Right lobe of liver (tissue), 6 donors: ENCODE data around the gene TCF23. TPM values are rescaled to one million over a fixed set of nuclear protein-coding genes. Genes with fewer than 3 reads are reported as not detected.

Experiments used
- ATAC-seq, 4 donors: fragments of 200-7000 bp; cut with Tn5 transposase; one replicate each; pipeline ENCODE4 v1.9.1; 2020; ENCODE audit warnings: mild to moderate bottlenecking in 4 of 4, moderate library complexity in 4 of 4
- DNase-seq, 3 donors: peaks; one replicate each; pipeline ENCODE4 v3.0.0-alpha.2; 2020
- H3K27ac ChIP-seq, 3 donors: fragments of 200-600 bp; one replicate each; pipeline ENCODE4 v1.8.0; 2022
- H3K27me3 ChIP-seq, 2 donors: fragments of 200-600 bp; one replicate each; pipeline ENCODE4 v1.8.0; 2022
- H3K36me3 ChIP-seq, 4 donors: fragments of 200-600 bp; sonication (generic) in 1 of 4; one replicate each; pipeline versions ENCODE4 v1.5.1 to v1.8.0; 2017 to 2022; ENCODE audit warnings: control low read depth in 1 of 4
- H3K4me1 ChIP-seq, 4 donors: fragments of 200-600 bp; sonication (generic) in 1 of 4; one replicate each; pipeline versions ENCODE4 v1.5.1 to v1.8.0; 2017 to 2022; ENCODE audit warnings: control low read depth in 1 of 4
- H3K4me3 ChIP-seq, 3 donors: fragments of 200-600 bp; one replicate each; pipeline ENCODE4 v1.8.0; 2022
- H3K9me3 ChIP-seq, 4 donors: fragments of 200-600 bp; sonication (generic) in 1 of 4; one replicate each; pipeline versions ENCODE4 v1.5.1 to v1.8.0; 2017 to 2022; ENCODE audit warnings: control low read depth in 1 of 4
- POLR2A ChIP-seq: fragments of 450-650 bp; IDR thresholded peaks from one replicate; pipeline ENCODE4 v1.6.1; 2017; ENCODE audit warnings: antibody characterized with exemption, mild to moderate bottlenecking
- WGBS: methylation state at CpG from one replicate; pipeline ENCODE4 v1.1.6; 2018; ENCODE audit warnings: low coverage, low lambda C conversion rate; ENCODE audit not compliant: insufficient coverage; ENCODE audit errors: missing lambda C conversion rate; 5-methylcytosine and 5-hydroxymethylcytosine counted together
- intact Hi-C, 2 donors: fragments of 100-400 bp; cut with DNase I; formaldehyde crosslinking; loops; one replicate each; pipeline versions ENCODE4 v1.11.2 to v1.14.1; 2022
- total RNA-seq, 6 experiments: library from RNA; depleted of rRNA in 2 of 6; stranded (reverse); fragments of >200 nt in 2 of 6; fragmentation: NEBNext Ultra II Directional in 3 of 6; extraction: Animal tissue kit (Norgen Biotek cat#: 25700) in 3 of 6; gene quantifications; one replicate each; pipeline versions ENCODE4 v1.1.0 to v1.2.4, GENCODE V29; 2016 to 2023
- TF ChIP-seq, protein P1 (sequence below), 4 donors: fragments of 200-600 bp in 3 of 4; fragments of 450-650 bp in 1 of 4; IDR thresholded peaks; one replicate each; pipeline versions ENCODE4 v1.5.1 to v1.8.0; 2016 to 2022; ENCODE audit warnings: antibody characterized with exemption in 4 of 4, mild to moderate bottlenecking in 2 of 4
- donor health status: DM: no; HTN: yes; CAD: no.
- donor health status: DM: no; HTN: no; CAD: no.
- donor health status: DM: no; HTN: no; CAD: no.
- donor health status: DM: no; HTN: yes; CAD: no.
- donor health status: DM: no; HTN: yes; CAD: no.

TCF23 gene
- total RNA-seq, 6 experiments from 2014 or later: 0.04 TPM; not detected in 5

GRCh38 chr2:27136751-27137150 lies 12.1 kb upstream of the TCF23 start:
- intact Hi-C loops: loop anchor here in 1 of 2 donors (10.0 kb wide), 1 partner anchor 138 kb away; the partner anchor contains the start of gene DNAJC5G
- Histone ChIP-seq H3K4me3 (no peak overlapping the region), H3K9me3 (no peaks in the 10 kb centered on the region), H3K27me3 (no peaks in the 10 kb centered on the region), H3K27ac (no peak overlapping the region), H3K36me3 (peaks cover 0 to 8% (median 3%) of the 10 kb centered on the region in 4 donors), H3K4me1 (peaks cover 0 to 13% (median 4%) of the 10 kb centered on the region in 4 donors)
- no peak for TF ChIP-seq POLR2A
- TF ChIP-seq, protein P1, sequence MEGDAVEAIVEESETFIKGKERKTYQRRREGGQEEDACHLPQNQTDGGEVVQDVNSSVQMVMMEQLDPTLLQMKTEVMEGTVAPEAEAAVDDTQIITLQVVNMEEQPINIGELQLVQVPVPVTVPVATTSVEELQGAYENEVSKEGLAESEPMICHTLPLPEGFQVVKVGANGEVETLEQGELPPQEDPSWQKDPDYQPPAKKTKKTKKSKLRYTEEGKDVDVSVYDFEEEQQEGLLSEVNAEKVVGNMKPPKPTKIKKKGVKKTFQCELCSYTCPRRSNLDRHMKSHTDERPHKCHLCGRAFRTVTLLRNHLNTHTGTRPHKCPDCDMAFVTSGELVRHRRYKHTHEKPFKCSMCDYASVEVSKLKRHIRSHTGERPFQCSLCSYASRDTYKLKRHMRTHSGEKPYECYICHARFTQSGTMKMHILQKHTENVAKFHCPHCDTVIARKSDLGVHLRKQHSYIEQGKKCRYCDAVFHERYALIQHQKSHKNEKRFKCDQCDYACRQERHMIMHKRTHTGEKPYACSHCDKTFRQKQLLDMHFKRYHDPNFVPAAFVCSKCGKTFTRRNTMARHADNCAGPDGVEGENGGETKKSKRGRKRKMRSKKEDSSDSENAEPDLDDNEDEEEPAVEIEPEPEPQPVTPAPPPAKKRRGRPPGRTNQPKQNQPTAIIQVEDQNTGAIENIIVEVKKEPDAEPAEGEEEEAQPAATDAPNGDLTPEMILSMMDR (IDR thresholded peaks at IDR 0.05): no peak
- 96% methylated on average over 3 of the region's 7 CpGs for WGBS
- DNase-seq: no peak
- no peak for ATAC-seq

DNA sequence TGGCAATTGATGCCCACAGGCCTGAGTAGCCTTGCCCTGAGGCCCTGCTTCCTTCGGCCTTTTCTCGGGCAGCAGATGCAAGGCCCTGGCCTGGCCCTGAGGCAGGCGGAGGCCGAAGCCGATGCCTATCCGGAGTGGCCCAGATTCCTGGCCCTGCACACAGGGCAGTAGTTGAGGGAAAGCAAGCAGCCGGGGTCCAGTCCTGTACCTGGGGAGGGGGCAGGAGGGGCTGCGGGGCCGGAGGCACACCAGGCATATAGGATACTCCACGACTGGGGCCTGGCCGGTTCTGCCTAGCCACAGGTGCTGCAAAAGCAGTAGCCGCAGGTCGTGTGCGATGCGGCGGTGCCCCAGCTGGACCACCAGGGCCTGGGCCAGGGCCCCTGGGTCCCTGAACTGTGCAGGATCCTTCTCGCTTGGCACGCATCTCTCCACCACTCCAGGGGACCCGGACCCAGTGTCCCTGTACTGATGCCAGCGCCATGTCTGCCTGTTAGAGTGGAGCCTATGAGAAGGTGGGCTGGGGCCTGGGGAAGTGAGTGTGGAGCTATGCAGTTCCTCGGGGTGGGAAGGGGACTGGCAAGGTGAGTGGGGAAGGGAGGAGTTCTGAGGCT lies 11.4 kb upstream of the TCF23 start:
- TF ChIP-seq, protein P1 (IDR thresholded peaks at IDR 0.05): no peak
- TF ChIP-seq POLR2A: no peak
- no peak overlapping the region for H3K27ac ChIP-seq
- 42% methylated on average over 1 of the region's 21 CpGs for WGBS
- DNase-seq (no peak), ATAC-seq (no peak)
- H3K36me3 ChIP-seq: peaks cover 0 to 2% (median 0%) of the 10 kb centered on the region in 4 donors
- H3K4me3 ChIP-seq: no peak overlapping the region
- intact Hi-C loops: loop anchor here in 1 of 2 donors (10.0 kb wide), 1 partner anchor 137 kb away; the partner anchor contains the start of gene DNAJC5G
- peaks cover 0 to 13% (median 4%) of the 10 kb centered on the region in 4 donors for H3K4me1 ChIP-seq
- H3K9me3 ChIP-seq: no peaks in the 10 kb centered on the region
- H3K27me3 ChIP-seq: no peaks in the 10 kb centered on the region

- peaks cover 0 to 7% (median 2%) of the 10 kb centered on the region in 4 donors for H3K4me1 ChIP-seq
- intact Hi-C loops: loop anchor here in 1 of 2 donors (10.0 kb wide), 1 partner anchor 137 kb away; the partner anchor contains the start of gene DNAJC5G
- DNase-seq (no peak), ATAC-seq (no peak)
- no peak overlapping the region for H3K4me3 ChIP-seq
- no peaks in the 10 kb centered on the region for H3K27me3 ChIP-seq
- H3K36me3 ChIP-seq: no peaks in the 10 kb centered on the region
- H3K27ac ChIP-seq: no peak overlapping the region
- no peaks in the 10 kb centered on the region for H3K9me3 ChIP-seq
- WGBS: 96% methylated on average over 4 of the region's 7 CpGs
- TF ChIP-seq POLR2A: no peak
- TF ChIP-seq, protein P1 (IDR thresholded peaks at IDR 0.05): no peak
Observed at GRCh38 chr2:27138111-27138510, 10.7 kb upstream of the TCF23 start.

GRCh38 chr2:27139310-27139709 lies 9.5 kb upstream of the TCF23 start, which contains the start of gene PRR30:
Gene PRR30, minus strand, starts transcription at chr2:27139410. Its CDS starts 1,081 bp downstream, at chr2:27138329.
- Histone ChIP-seq H3K9me3 (no peaks in the 10 kb centered on the region), H3K4me3 (no peak within 1 kb of the TSS), H3K27me3 (no peaks in the 10 kb centered on the region), H3K4me1 (no peaks in the 10 kb centered on the region), H3K27ac (no peak within 1 kb of the TSS), H3K36me3 (no peaks in the 10 kb centered on the region)
- TF ChIP-seq, protein P1 (IDR thresholded peaks at IDR 0.05): no peak
- no peak for TF ChIP-seq POLR2A
- intact Hi-C loops: loop anchor here in 1 of 2 donors (10.0 kb wide), 1 partner anchor 135 kb away; the partner anchor contains the start of gene DNAJC5G
- DNase-seq (no peak), ATAC-seq (no peak)
- 60% methylated on average over 1 of the region's 4 CpGs for WGBS
